PC-3 (cell line): ENCODE results near the gene SRPX2.

Experiments used
- EZH2 ChIP-seq: fragments of 300-600 bp; sonication (generic); IDR thresholded peaks from one replicate; pipeline ENCODE4 v1.6.1; 2017; ENCODE audit warnings: antibody characterized with exemption, mild to moderate bottlenecking, low read length; ENCODE audit not compliant: unreplicated experiment
- TF ChIP-seq, protein P1 (sequence below): fragments of 300-600 bp; sonication (generic); conservative IDR thresholded peaks from 2 replicates; pipeline ENCODE4 v1.5.1; 2017; ENCODE audit warnings: antibody characterized with exemption, low read depth, mild to moderate bottlenecking, low read length

DNA sequence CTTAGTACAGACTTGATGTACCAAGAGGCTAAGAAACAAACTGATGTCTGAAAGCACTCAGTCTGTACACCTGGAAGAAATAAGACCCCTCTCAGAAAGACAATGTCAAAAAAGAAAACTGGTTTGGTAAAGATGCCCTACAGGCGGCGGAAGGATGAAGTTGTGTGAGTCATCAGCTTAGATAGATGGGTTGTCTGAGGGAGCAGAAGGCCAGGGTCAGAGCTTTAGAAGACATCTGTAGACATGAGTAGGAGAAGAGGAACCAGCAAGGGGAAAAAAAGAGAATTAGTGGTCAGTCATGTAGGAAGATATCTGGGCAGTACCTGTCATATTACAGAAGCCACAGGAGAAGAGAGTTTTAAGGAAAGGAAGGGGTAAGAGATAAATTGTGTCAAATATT lies 8.3 kb downstream of the SRPX2 start:
- TF ChIP-seq, protein P1, sequence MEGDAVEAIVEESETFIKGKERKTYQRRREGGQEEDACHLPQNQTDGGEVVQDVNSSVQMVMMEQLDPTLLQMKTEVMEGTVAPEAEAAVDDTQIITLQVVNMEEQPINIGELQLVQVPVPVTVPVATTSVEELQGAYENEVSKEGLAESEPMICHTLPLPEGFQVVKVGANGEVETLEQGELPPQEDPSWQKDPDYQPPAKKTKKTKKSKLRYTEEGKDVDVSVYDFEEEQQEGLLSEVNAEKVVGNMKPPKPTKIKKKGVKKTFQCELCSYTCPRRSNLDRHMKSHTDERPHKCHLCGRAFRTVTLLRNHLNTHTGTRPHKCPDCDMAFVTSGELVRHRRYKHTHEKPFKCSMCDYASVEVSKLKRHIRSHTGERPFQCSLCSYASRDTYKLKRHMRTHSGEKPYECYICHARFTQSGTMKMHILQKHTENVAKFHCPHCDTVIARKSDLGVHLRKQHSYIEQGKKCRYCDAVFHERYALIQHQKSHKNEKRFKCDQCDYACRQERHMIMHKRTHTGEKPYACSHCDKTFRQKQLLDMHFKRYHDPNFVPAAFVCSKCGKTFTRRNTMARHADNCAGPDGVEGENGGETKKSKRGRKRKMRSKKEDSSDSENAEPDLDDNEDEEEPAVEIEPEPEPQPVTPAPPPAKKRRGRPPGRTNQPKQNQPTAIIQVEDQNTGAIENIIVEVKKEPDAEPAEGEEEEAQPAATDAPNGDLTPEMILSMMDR: no peak
- TF ChIP-seq EZH2: no peak
